IPS-18c (cell line): Measurements from ENCODE around the gene MSANTD1.

Source experiments
- H3K4me3 ChIP-seq: 2 replicates; pipeline ENCODE4 v1.7.0; 2013; ENCODE audit warnings: low read depth, mild to moderate bottlenecking, low read length, moderate library complexity; ENCODE audit not compliant: insufficient read depth
- H3K9me3 ChIP-seq: one replicate; pipeline ENCODE4 v1.6.1; 2013; ENCODE audit warnings: mild to moderate bottlenecking, low read length, moderate library complexity; ENCODE audit not compliant: control insufficient read depth, insufficient read depth

MSANTD1 gene

GRCh38 chr4:3252480-3252828 is 3.5 kb downstream of the MSANTD1 start:
- Histone ChIP-seq H3K9me3 (no peaks in the 10 kb centered on the region), H3K4me3 (no peak overlapping the region)

- no peaks in the 10 kb centered on the region for H3K9me3 ChIP-seq
- no peak overlapping the region for H3K4me3 ChIP-seq
Observed at GRCh38 chr4:3252831-3253641, 4.1 kb downstream of the MSANTD1 start.

GRCh38 chr4:3253808-3254207 is 4.8 kb downstream of the MSANTD1 start:
- Histone ChIP-seq H3K4me3 (no peak overlapping the region), H3K9me3 (no peaks in the 10 kb centered on the region)

- H3K9me3 ChIP-seq = no peaks in the 10 kb centered on the region
- H3K4me3 ChIP-seq = no peak overlapping the region
Observed at GRCh38 chr4:3254302-3255131, 5.6 kb downstream of the MSANTD1 start.

- H3K9me3 ChIP-seq = no peaks in the 10 kb centered on the region
- H3K4me3 ChIP-seq = no peak overlapping the region
Observed at GRCh38 chr4:3255611-3256186, 6.7 kb downstream of the MSANTD1 start.

GRCh38 chr4:3256230-3257102 is 7.5 kb downstream of the MSANTD1 start:
- no peaks in the 10 kb centered on the region for H3K9me3 ChIP-seq

GRCh38 chr4:3257103-3257555 is 8.2 kb downstream of the MSANTD1 start:
- H3K4me3 ChIP-seq = no peak overlapping the region
- H3K9me3 ChIP-seq = no peaks in the 10 kb centered on the region

More at GRCh38 chr4:3256230-3257102, 7.5 kb downstream of the MSANTD1 start:
- H3K4me3 ChIP-seq = no peak overlapping the region

GRCh38 chr4:3257556-3258482 is 8.9 kb downstream of the MSANTD1 start:
- Histone ChIP-seq H3K4me3 (no peak overlapping the region), H3K9me3 (no peaks in the 10 kb centered on the region)

GRCh38 chr4:3261411-3262207 is 12.7 kb downstream of the MSANTD1 start:
- Histone ChIP-seq H3K9me3 (no peaks in the 10 kb centered on the region), H3K4me3 (no peak overlapping the region)

- H3K4me3 ChIP-seq = no peak overlapping the region
- no peaks in the 10 kb centered on the region for H3K9me3 ChIP-seq
Observed at GRCh38 chr4:3262208-3263052, 13.5 kb downstream of the MSANTD1 start.

GRCh38 chr4:3263053-3263875 is 14.3 kb downstream of the MSANTD1 start:
- no peak overlapping the region for H3K4me3 ChIP-seq

GRCh38 chr4:3263876-3264193 is 14.9 kb downstream of the MSANTD1 start:
- H3K4me3 ChIP-seq = no peak overlapping the region
- H3K9me3 ChIP-seq = no peaks in the 10 kb centered on the region

More at GRCh38 chr4:3263053-3263875, 14.3 kb downstream of the MSANTD1 start:
- no peaks in the 10 kb centered on the region for H3K9me3 ChIP-seq

GRCh38 chr4:3266076-3266475 is 17.1 kb downstream of the MSANTD1 start:
- Histone ChIP-seq H3K9me3 (no peaks in the 10 kb centered on the region), H3K4me3 (no peak overlapping the region)
